Cardiac fibroblast (primary cell): Measurements from ENCODE around the gene SPRY4.
"Not testable (repeated sequence)": the region's sequence is repeated elsewhere in the genome, so short reads cannot be mapped to it uniquely, and the experiment has no call there.

Experiments
- DNase-seq, 2 donors: peaks; one replicate each; pipeline versions ENCODE4 v3.0.0 to v3.0.0-alpha.2; 2010; ENCODE audit warnings: low read depth in 2 of 2
- H3K4me3 ChIP-seq, 2 donors: replicated peaks in 1 of 2; 1 replicate in 1 of 2; 2 replicates in 1 of 2; pipeline ENCODE4 v1.5.1; 2011; ENCODE audit warnings: low read depth in 2 of 2, low read length in 2 of 2, mild to moderate bottlenecking in 2 of 2, moderate library complexity in 1 of 2
- CTCF ChIP-seq: IDR thresholded peaks from one replicate; pipeline ENCODE4 v1.5.1; 2011; ENCODE audit warnings: low read depth, mild to moderate bottlenecking, low read length, inconsistent platforms

The SPRY4 gene

GRCh38 chr5:142281008-142281367 is 43.8 kb downstream of the SPRY4 start:
- no peak for DNase-seq
- no peak for TF ChIP-seq CTCF
- no peak overlapping the region for H3K4me3 ChIP-seq

- peak; percentile 83 to 86 for DNase-seq
- no peak for TF ChIP-seq CTCF
Observed at GRCh38 chr5:142280066-142281007, 44.5 kb downstream of the SPRY4 start.

GRCh38 chr5:142278627-142279026 is 46.2 kb downstream of the SPRY4 start:
- no peak for DNase-seq
- no peak for TF ChIP-seq CTCF
- no peak overlapping the region for H3K4me3 ChIP-seq

More at GRCh38 chr5:142280066-142281007, 44.5 kb downstream of the SPRY4 start:
- H3K4me3 ChIP-seq, result no peak overlapping the region

GRCh38 chr5:142277796-142278195 is 47.0 kb downstream of the SPRY4 start:
- TF ChIP-seq CTCF, result no peak
- DNase-seq, result no peak
- no peak overlapping the region for H3K4me3 ChIP-seq

GRCh38 chr5:142276517-142276916 is 48.3 kb downstream of the SPRY4 start:
- no peak overlapping the region for H3K4me3 ChIP-seq
- no peak for TF ChIP-seq CTCF
- DNase-seq, result no peak

GRCh38 chr5:142275496-142275895 is 49.3 kb downstream of the SPRY4 start:
- H3K4me3 ChIP-seq, result no peak overlapping the region
- no peak for DNase-seq
- no peak for TF ChIP-seq CTCF

- DNase-seq, H3K4me3 ChIP-seq: not testable (repeated sequence)
Observed at GRCh38 chr5:142272596-142272995, 52.2 kb downstream of the SPRY4 start.

- DNase-seq, H3K4me3 ChIP-seq: not testable (repeated sequence)
Observed at GRCh38 chr5:142264084-142264483, 60.7 kb downstream of the SPRY4 start.
